ENCODE measurements around the gene SIGLEC15. TPM values are rescaled to one million over a fixed set of nuclear protein-coding genes. Genes with fewer than 3 reads are reported as not detected.

SIGLEC15 gene
- total and polyA plus RNA-seq, 12 donors: 0.03 to 0.38 (median 0.20) TPM; not detected in 6

DNA sequence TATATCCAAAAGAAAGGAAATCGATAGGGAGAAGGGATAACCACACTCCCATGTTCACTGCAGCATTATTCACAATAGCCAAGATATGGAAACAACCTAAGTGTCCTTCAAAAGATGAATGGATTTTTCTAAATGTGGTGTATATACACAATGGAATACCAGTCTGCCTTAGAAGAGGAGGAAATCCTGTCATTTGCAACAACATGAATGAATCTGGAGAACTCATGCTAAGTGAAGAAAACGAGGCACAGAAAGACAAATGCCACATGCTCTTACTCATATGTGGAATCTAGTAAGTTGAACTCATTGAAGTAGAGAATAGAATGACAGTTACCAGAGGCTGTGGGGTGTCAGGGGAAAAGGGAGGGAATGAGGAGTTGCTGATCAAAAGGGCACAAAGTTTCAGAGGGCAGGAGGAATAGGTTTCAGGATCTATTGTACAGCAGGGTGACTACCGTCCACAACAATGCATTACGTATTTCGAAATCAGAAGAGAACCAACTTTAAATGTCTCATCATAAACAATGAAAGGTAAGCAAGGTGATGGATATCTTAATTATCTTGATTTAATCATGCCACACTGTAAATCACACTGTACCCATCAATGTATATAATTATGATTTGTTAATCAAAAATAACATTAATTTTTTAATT is 46.1 kb downstream of the SIGLEC15 start:
- Histone ChIP-seq H3K4me3 (no peak overlapping the region), H3K9me3 (no peaks in the 10 kb centered on the region), H3K4me1 (peaks cover 0 to 5% (median 0%) of the 10 kb centered on the region in 9 donors), H3K36me3 (peaks cover 0 to 96% (median 16%) of the 10 kb centered on the region in 9 donors), H3K27ac (no peak overlapping the region), H3K27me3 (no peaks in the 10 kb centered on the region)
- ATAC-seq: no peak
- DNase-seq: no peak
- no peak for TF ChIP-seq CTCF (IDR thresholded peaks at IDR 0.05)
- intact Hi-C loops (cut with DNase I): loop anchor here in 1 of 10 donors (10.0 kb wide), 1 partner anchor 207 kb away; no protein-coding TSS in a partner anchor
- WGBS, 2 donors: 74 to 84% methylated on average over 5 of the region's 5 CpGs

DNA sequence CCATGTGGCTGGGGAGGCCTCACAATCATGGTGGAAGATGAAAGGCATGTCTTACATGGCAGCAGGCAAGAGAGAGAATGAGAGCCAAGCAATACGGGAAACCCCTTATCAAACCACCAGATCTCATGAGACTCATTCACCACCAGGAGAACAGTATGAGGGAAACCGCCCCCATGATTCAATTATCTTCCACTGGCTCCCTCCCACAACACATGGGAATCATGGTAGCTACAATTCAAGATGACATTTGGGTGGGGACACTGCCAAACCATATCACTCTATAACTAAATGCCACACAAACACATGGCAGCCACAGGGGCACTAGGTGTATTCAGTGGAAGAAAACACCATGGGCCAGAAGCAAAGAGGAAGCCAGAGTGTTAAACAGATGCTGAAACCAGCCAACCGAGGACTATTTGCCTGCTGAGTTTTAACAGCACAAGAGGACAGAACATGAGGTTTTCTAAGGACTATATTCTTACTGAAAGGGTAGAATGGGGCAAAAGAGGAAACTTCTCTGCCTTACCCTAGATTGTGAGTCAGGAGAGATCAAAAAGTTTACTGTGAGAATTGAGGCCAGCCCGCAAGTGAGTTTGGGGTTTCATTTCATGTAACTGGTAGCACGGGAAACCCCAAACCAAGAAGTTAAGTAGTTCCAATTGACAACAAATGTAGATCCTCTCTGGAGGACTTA is 49.2 kb downstream of the SIGLEC15 start:
- Histone ChIP-seq H3K27ac (no peak overlapping the region), H3K27me3 (no peaks in the 10 kb centered on the region), H3K4me3 (no peak overlapping the region), H3K4me1 (peaks cover 0 to 5% (median 0%) of the 10 kb centered on the region in 9 donors), H3K9me3 (no peaks in the 10 kb centered on the region), H3K36me3 (peaks cover 0 to 96% (median 21%) of the 10 kb centered on the region in 9 donors)
- WGBS, 2 donors: 83 to 90% methylated on average over 5 of the region's 5 CpGs
- TF ChIP-seq CTCF (IDR thresholded peaks at IDR 0.05): no peak
- intact Hi-C loops (cut with DNase I): loop anchor here in 1 of 10 donors (10.0 kb wide), 1 partner anchor 210 kb away; no protein-coding TSS in a partner anchor
- no peak for ATAC-seq
- DNase-seq: no peak

DNA sequence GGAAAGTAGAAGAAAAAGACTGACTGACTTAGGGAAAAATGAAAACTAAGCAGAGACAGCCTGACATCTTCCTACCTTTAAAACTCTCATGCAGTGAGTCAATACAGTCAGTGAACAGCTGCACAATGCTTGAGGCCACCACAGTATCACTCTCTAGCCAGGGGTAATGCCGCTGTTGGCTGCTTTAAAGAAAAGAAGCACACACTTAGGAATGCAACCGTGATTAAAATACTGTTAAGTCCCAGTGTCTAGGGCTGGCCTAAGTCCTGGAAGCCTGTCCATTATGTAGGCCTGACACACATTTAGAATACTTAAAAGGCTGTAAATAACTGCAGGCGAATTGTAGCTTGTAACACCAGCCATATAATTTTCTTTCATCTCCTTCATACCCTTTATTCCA is 50.7 kb downstream of the SIGLEC15 start:
- H3K27ac ChIP-seq: no peak overlapping the region
- ATAC-seq: no peak
- no peak overlapping the region for H3K4me3 ChIP-seq
- H3K27me3 ChIP-seq: no peaks in the 10 kb centered on the region
- no peaks in the 10 kb centered on the region for H3K9me3 ChIP-seq
- peaks cover 0 to 90% (median 14%) of the 10 kb centered on the region in 9 donors for H3K36me3 ChIP-seq
- DNase-seq: no peak
- 96 to 98% methylated on average over 3 of the region's 3 CpGs for WGBS, 2 donors
- TF ChIP-seq CTCF (IDR thresholded peaks at IDR 0.05): no peak
- H3K4me1 ChIP-seq: peaks cover 0 to 9% (median 6%) of the 10 kb centered on the region in 9 donors
- intact Hi-C loops (cut with DNase I): loop anchor here in 1 of 10 donors (10.0 kb wide), 1 partner anchor 211 kb away; no protein-coding TSS in a partner anchor

GRCh38 chr18:45877403-45877802 is 51.9 kb downstream of the SIGLEC15 start:
- Histone ChIP-seq H3K36me3 (peaks cover 0 to 93% (median 17%) of the 10 kb centered on the region in 9 donors), H3K4me3 (no peak overlapping the region), H3K9me3 (no peaks in the 10 kb centered on the region), H3K27ac (no peak overlapping the region), H3K27me3 (no peaks in the 10 kb centered on the region), H3K4me1 (peaks cover 0 to 9% (median 3%) of the 10 kb centered on the region in 9 donors)
- no peak for DNase-seq
- ATAC-seq: no peak
- intact Hi-C loops (cut with DNase I): loop anchor here in 1 of 10 donors (10.0 kb wide), 1 partner anchor 213 kb away; no protein-coding TSS in a partner anchor
- TF ChIP-seq CTCF (IDR thresholded peaks at IDR 0.05): no peak
- 94 to 95% methylated on average over 3 of the region's 3 CpGs for WGBS, 2 donors
